Measurements from ENCODE around the gene FUOM.

The FUOM gene

DNA sequence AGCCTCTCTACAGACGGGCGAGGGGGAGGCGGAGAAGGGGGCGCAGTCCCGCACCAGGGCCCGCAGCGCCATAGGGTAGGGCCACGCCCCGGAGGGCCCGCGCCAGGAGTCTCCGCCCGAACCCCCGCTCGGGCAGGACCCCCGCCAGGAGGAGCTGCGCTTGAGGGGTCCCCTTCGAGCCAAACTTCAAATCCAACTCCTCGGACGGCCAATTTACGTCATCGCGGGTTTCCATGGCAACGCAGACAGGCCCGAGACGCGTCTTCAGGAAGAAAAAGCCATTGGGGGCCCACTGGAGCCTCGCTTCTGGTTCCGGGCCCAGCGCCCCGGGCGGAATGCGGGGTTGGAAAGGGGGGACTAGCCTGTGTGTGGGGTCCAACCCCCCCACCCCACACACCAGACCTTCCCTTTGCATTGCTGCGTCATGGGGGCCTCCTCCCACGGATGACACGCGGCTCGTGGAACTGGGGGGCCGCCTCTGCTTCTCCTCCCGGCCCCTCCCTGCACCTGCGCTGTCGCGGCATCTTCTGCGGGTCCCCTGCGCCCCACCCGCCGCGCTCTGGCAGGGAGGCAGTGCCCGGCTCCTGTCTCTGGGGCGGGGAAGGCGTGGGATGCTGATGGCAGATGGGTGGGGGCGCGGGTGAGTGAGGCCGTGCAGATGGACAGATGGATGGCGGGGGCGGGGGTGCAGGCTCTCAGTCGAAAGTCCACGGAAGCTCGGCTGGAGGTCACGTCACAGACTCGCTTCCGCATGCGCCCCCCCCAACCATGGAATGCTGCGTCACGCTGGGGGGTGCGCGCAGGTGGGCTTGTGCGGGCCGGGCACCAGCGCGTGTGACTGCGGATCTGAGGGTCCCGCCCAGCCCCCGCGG is 22.3 kb downstream of the FUOM start:
- peak; percentile 74 for DNase-seq (ENCODE audit: low read depth)
- H3K4me3 ChIP-seq (replicated peaks; ENCODE audit: low read depth, low read length), result peak overlapping the region; percentile 39
- TF ChIP-seq, protein P1, sequence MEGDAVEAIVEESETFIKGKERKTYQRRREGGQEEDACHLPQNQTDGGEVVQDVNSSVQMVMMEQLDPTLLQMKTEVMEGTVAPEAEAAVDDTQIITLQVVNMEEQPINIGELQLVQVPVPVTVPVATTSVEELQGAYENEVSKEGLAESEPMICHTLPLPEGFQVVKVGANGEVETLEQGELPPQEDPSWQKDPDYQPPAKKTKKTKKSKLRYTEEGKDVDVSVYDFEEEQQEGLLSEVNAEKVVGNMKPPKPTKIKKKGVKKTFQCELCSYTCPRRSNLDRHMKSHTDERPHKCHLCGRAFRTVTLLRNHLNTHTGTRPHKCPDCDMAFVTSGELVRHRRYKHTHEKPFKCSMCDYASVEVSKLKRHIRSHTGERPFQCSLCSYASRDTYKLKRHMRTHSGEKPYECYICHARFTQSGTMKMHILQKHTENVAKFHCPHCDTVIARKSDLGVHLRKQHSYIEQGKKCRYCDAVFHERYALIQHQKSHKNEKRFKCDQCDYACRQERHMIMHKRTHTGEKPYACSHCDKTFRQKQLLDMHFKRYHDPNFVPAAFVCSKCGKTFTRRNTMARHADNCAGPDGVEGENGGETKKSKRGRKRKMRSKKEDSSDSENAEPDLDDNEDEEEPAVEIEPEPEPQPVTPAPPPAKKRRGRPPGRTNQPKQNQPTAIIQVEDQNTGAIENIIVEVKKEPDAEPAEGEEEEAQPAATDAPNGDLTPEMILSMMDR (IDR thresholded peaks at IDR 0.05; ENCODE audit: low read length, missing control alignments), result no peak

DNA sequence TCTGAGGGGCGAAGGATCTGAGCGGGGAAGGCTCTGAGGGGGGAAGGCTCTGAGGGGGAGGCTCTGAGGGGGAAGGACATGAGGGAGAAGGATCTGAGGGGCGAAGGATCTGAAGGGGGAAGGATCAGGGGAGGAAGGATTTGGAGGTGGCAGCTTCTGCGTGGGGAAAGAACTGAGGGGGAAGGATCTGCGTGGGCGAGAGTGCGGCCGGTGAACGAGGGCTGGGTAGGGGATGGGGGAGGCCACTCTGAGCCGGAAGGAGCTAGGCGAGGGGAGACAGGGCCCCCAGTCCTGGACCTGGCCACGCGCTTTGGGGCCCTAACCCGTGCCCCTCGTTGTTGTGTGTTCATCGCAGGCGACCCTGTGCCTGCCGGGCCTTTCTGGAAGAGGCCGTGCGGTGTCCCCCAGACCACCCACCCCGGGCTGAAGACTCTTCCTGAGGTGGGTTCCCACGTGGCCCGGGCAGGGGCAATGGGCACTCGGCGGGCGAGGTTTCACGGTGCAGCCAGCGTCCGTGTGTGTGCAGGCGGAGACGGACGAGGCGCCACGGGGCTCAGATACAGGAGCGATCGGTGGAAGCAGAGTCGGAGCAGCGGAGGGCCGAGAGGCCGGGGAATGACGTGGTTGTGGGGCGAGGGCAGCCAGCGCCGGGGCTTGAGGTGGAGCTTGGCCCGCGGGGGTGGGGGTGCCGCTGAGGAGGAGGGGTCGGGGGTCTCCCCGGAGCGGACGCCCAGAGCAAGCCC is 23.1 kb downstream of the FUOM start:
- DNase-seq (ENCODE audit: low read depth), result no peak
- H3K4me3 ChIP-seq (replicated peaks; ENCODE audit: low read depth, low read length), result peak overlapping the region; percentile 39
- TF ChIP-seq, protein P1 (IDR thresholded peaks at IDR 0.05; ENCODE audit: low read length, missing control alignments), result no peak

GRCh38 chr10:133332936-133333699 is 24.7 kb downstream of the FUOM start:
- TF ChIP-seq, protein P1 (IDR thresholded peaks at IDR 0.05; ENCODE audit: low read length, missing control alignments), result no peak
- no peak overlapping the region for H3K4me3 ChIP-seq (replicated peaks; ENCODE audit: low read depth, low read length)
- no peak for DNase-seq (ENCODE audit: low read depth)

- TF ChIP-seq, protein P1 (IDR thresholded peaks at IDR 0.05; ENCODE audit: low read length, missing control alignments), result peak; percentile 81
- DNase-seq (ENCODE audit: low read depth), result peak; percentile 86
- H3K4me3 ChIP-seq (replicated peaks; ENCODE audit: low read depth, low read length), result peak overlapping the region; percentile 1
These were observed 28.2 kb downstream of the FUOM start for GRCh38 chr10:133329491-133330202.

DNA sequence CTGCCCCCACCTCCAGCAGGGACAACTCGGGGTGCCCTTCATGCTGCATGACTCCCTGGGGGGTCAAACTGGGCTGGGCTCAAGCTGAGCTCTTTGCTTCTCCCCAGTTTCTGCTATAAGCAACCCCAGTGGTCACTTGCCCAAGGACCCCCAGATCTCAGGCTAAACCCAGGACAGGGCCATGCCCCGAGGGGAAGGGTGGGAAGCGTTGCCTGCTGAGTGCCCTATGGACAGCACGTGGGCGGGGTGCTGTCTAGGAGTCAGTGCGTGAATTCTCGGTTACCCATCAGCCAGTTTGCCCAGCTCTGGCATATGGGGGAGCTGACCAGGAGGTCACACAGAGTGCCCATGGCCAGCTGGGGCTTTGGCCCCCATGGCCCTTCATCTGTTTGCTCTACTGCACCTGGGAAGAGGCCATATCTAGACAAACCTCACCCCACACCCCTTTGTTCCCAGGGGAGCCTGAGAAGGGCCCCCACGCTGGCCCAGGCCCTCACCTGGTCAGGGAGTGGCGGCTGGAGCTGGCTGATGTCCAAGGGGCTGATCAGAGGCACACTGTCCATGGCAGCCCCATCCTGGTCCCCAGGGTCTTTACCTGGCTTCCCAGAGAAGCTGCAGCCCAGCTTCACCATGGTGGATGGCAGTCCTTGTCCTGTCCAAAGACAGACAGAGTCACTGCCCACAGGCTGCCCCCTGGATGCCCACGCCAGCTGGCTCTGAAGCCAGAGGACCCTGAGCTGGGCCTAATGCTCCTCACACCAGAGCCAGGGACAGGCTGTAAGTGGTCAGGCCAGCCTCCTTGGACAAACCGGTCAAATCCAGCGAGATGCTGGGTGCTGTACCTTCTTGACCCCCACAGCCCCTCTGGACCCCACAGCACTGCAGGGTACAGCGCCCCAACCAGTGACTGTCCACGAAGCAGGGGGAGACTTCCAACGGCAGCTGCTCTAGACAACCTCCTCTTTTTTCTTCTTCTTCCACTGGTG is 29.2 kb downstream of the FUOM start:
- H3K4me3 ChIP-seq (replicated peaks; ENCODE audit: low read depth, low read length), result no peak overlapping the region
- no peak for DNase-seq (ENCODE audit: low read depth)
- TF ChIP-seq, protein P1 (IDR thresholded peaks at IDR 0.05; ENCODE audit: low read length, missing control alignments), result no peak
